Retinal pigment epithelial cell (primary cell): ENCODE measurements around the gene TSPO.

ENCODE experiments used
- DNase-seq: peaks from one replicate; pipeline ENCODE4 v3.0.0-alpha.2; 2010; ENCODE audit warnings: low read depth
- H3K4me3 ChIP-seq: 2 replicates; pipeline ENCODE4 v1.5.1; 2011; ENCODE audit warnings: mild to moderate bottlenecking, low read length, control low read depth, moderate library complexity
- TF ChIP-seq, protein P1 (sequence below): conservative IDR thresholded peaks from 2 replicates; pipeline ENCODE4 v1.5.1; 2011; ENCODE audit warnings: low read depth, low read length, control low read depth, inconsistent platforms

Gene TSPO

DNA sequence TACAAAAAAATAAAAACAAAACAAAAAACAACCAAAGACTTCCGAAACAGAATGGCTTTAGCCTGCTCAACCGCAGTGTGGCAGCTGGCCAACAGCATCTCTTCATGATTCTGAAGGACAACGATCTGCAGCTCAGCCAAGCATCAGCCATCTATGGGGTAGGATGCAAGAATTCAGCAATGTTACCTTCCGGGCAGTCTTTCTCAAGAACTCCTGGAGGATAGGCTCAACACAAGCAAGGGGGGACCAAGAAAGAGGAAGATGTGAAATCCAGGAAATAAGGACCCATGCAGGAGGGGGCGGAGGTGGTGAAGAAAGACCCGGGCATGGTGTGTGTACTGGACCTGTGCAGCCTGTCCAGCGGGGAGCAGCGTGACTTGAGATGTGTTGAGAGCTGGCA, 3.5 kb upstream of the TSPO start:
- no peak for DNase-seq
- TF ChIP-seq, protein P1, sequence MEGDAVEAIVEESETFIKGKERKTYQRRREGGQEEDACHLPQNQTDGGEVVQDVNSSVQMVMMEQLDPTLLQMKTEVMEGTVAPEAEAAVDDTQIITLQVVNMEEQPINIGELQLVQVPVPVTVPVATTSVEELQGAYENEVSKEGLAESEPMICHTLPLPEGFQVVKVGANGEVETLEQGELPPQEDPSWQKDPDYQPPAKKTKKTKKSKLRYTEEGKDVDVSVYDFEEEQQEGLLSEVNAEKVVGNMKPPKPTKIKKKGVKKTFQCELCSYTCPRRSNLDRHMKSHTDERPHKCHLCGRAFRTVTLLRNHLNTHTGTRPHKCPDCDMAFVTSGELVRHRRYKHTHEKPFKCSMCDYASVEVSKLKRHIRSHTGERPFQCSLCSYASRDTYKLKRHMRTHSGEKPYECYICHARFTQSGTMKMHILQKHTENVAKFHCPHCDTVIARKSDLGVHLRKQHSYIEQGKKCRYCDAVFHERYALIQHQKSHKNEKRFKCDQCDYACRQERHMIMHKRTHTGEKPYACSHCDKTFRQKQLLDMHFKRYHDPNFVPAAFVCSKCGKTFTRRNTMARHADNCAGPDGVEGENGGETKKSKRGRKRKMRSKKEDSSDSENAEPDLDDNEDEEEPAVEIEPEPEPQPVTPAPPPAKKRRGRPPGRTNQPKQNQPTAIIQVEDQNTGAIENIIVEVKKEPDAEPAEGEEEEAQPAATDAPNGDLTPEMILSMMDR, result no peak
- H3K4me3 ChIP-seq, result no peak overlapping the region

DNA sequence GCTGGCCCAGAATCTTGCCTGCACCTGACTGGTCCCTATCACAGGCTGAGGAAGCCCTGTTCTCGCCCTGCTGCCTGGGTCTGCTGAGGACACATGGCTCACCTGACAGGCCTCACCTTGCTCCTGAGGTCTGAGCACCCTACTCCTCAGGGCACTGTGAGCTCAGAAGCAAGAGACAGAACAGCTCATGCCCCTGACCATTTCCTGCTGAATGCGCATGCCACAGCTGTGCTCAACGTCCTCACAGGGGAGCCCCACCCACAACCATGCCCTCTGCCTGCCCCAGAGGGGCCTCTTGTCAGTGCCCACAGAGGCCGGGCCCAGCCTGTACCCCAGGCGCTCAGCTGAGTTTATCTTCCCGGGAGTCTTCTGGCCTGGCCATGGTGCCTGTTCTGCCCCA, 2.8 kb upstream of the TSPO start:
- no peak for DNase-seq
- TF ChIP-seq, protein P1, result no peak
- no peak overlapping the region for H3K4me3 ChIP-seq

DNA sequence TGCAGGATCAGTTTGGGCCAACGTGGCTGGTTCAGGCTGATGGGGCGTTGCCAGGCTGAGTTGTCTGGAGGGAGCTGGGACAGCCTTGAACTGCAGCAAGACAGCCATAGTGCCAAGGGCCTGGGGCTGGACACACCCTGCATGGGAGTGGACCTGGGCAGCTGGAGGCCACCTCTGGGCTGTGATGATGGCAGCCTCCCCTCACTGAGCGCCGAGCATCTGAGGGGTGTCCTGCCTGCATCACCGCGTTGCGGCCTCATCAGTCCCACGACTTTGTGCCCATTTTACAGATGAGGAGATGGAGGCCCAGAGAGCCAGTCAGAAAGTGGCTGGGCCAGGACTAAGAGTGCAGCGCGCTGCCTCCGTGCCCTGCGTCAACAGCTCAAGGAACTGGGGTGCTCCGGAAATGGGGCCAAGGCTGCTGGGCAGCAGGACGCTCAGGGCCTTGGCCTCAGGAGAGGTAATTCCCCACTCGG, 590 bp upstream of the TSPO start:
- DNase-seq, result no peak
- TF ChIP-seq, protein P1, result no peak
- H3K4me3 ChIP-seq, result peak overlapping the region; percentile 60

DNA sequence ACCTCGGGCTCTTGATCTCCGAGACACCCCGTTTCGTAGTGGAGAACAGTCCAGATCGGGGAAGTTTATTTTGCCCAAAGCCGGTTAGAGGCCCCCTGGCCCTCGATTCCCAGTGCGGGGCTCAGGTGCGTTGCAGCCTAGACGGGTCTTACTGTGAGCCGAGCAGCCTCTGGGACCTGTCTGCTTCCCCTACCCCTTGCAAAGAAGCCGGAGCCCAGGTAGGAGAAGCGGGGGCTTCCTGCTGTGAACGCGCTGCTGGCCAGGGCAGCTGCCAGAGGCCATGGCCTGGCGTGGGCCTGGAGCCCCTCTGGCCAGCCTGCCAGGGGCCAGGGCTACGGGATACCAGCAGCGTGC, 621 bp downstream of the TSPO start:
- TF ChIP-seq, protein P1, result no peak
- no peak for DNase-seq

DNA sequence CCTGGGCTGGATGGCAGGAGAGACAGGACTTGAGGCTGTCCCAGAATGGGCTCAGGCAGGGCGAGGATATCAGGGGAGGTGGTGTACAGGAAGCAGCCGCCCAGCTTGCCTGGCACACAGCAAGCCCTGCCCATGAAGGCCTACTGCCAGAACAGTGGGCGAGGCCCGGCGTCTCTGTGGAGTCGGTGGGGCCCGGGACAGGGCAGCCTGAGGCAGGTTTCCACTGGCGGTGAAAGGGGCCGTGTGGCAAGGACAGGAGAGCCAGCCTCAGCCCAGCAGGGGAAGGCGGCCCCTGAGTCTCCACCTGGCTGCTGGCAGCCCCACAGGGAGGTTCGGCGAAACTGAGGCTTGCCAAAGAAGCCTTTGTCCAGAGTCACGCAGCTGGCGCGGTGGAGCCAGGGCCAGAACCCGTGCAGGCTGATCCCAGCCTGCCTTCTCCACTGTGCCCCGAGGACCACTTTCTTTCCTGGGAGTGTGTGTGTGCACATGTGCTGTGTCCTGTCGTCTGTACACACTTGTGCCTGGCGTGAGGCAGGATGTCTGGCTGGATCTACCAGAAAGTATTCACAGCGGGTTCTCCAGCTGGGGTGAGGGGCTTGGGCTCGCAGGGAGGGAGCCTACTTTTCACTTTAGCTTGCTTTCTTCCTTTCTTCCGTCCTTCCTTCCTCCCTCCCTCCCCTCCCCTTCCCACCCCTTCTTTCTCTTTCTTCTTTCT, 1.2 kb downstream of the TSPO start:
- peak overlapping the region; percentile 60 for H3K4me3 ChIP-seq
- TF ChIP-seq, protein P1, result no peak
- DNase-seq, result no peak

More for the DNA sequence above, 621 bp downstream of the TSPO start:
- peak overlapping the region; percentile 60 for H3K4me3 ChIP-seq

DNA sequence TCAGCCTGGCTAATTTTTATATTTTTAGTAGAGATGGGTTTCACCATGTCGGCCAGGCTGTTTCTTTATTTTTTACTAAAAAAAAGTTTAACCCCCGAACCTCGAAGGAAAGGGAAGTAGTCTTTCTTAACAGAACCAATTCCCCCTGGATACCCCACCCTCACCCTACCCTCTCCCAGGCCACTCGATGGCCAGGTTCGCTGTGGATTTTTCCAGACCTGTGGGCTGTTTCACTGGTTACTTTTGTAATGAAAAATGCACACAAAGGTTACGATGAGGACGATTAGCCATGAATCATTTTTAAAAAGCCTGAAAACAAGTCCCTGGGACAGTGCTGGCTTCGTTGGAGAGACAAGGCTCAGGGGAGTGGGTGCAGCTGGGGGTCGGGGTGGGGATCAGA, 2.5 kb downstream of the TSPO start:
- H3K4me3 ChIP-seq, result no peak overlapping the region
- TF ChIP-seq, protein P1, result no peak
- no peak for DNase-seq

DNA sequence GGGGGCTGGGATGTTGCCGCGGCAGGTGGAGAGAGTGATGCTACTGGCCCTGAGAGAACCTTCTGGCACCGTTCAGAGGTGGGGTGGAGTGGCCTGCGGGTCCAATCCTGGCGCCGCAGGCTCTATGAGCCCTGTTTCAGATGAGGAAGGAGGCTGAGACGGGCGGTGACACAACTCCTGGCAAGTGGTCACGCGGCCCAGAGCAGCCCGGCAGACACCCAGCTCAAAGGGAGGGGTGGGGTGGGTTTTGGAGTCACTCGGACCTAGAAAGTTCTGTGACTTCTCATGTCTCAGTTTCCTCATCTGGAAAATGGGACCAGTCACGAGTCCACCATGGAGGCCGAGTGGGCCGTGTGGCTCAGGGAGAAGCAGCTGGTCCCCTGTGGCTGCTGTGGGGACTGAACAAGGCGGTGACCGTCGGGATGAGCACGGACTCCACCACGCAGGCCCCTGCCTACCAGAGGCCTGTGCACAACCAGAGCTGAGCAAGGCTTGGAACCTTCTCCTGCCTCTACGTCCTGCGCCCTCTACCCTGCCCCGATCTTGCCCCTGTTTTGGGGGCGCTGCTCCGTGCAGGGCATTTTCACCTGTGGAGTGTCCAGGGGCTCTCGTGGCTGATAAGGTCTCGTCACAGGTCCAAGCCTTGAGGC, 3.7 kb downstream of the TSPO start:
- H3K4me3 ChIP-seq, result no peak overlapping the region
- TF ChIP-seq, protein P1, result no peak
- no peak for DNase-seq
